NCI-H526 treated with DMSO at 0.1 percent for 48 hours (cell line): ENCODE data around the gene POTEH.
"Not testable (repeated sequence)": the region's sequence is repeated elsewhere in the genome, so short reads cannot be mapped to it uniquely, and the experiment has no call there.

ENCODE experiments used
- DNase-seq: peaks from one replicate; lab custom pipeline; 2025; lab: John Stamatoyannopoulos, UW

Gene POTEH

GRCh38 chr22:15689749-15690125 is at the start of gene POTEH:
POTEH (plus strand) TSS chr22:15690026; CDS start chr22:15690078, 52 bp downstream.
- DNase-seq: not testable (repeated sequence)

GRCh38 chr22:15642288-15642861 is 47.5 kb upstream of the POTEH start:
- DNase-seq: not testable (repeated sequence)

GRCh38 chr22:15651954-15652353 is 37.9 kb upstream of the POTEH start:
- DNase-seq: not testable (repeated sequence)

- DNase-seq: not testable (repeated sequence)
Observed at GRCh38 chr22:15652738-15653137, 37.1 kb upstream of the POTEH start.

GRCh38 chr22:15653241-15653640 is 36.6 kb upstream of the POTEH start:
- not testable (repeated sequence) for DNase-seq

GRCh38 chr22:15661102-15661501 is 28.7 kb upstream of the POTEH start:
- DNase-seq: not testable (repeated sequence)

- DNase-seq: not testable (repeated sequence)
Observed at GRCh38 chr22:15664682-15665081, 25.1 kb upstream of the POTEH start.

- DNase-seq: not testable (repeated sequence)
Observed at GRCh38 chr22:15665478-15665877, 24.3 kb upstream of the POTEH start.

- DNase-seq: not testable (repeated sequence)
Observed at GRCh38 chr22:15669430-15669829, 20.4 kb upstream of the POTEH start.

GRCh38 chr22:15679702-15680101 is 10.1 kb upstream of the POTEH start:
- DNase-seq: not testable (repeated sequence)

- not testable (repeated sequence) for DNase-seq
Observed at GRCh38 chr22:15684115-15684514, 5.7 kb upstream of the POTEH start.

- DNase-seq: not testable (repeated sequence)
Observed at GRCh38 chr22:15684695-15685094, 5.1 kb upstream of the POTEH start.

- DNase-seq: not testable (repeated sequence)
Observed at GRCh38 chr22:15685641-15686040, 4.2 kb upstream of the POTEH start.

- not testable (repeated sequence) for DNase-seq
Observed at GRCh38 chr22:15687086-15687485, 2.7 kb upstream of the POTEH start.

- not testable (repeated sequence) for DNase-seq
Observed at GRCh38 chr22:15687676-15688075, 2.1 kb upstream of the POTEH start.

GRCh38 chr22:15688090-15688489 is 1.7 kb upstream of the POTEH start:
- not testable (repeated sequence) for DNase-seq

GRCh38 chr22:15689012-15689748 is 646 bp upstream of the POTEH start:
- not testable (repeated sequence) for DNase-seq

- DNase-seq: not testable (repeated sequence)
Observed at GRCh38 chr22:15713600-15713999, 23.8 kb downstream of the POTEH start.

GRCh38 chr22:15714125-15714524 is 24.3 kb downstream of the POTEH start:
- not testable (repeated sequence) for DNase-seq

- DNase-seq: not testable (repeated sequence)
Observed at GRCh38 chr22:15721884-15722283, 32.1 kb downstream of the POTEH start.

- not testable (repeated sequence) for DNase-seq
Observed at GRCh38 chr22:15729209-15729917, 39.5 kb downstream of the POTEH start.

- DNase-seq: not testable (repeated sequence)
Observed at GRCh38 chr22:15731023-15731422, 41.2 kb downstream of the POTEH start.

GRCh38 chr22:15734411-15734810 is 44.6 kb downstream of the POTEH start:
- not testable (repeated sequence) for DNase-seq
